A172 (cell line): ENCODE results near the gene SMURF1. TPM values are rescaled to one million over a fixed set of nuclear protein-coding genes. Genes with fewer than 3 reads are reported as not detected.

Experiments used
- DNase-seq: peaks from one replicate; pipeline ENCODE4 v3.0.0-alpha.2; 2015; ENCODE audit warnings: low spot score
- total RNA-seq: library from RNA; depleted of rRNA; stranded (reverse); fragments of >200 nt; shearing (Covaris generic); gene quantifications from 2 replicates; pipeline ENCODE4 v1.2.3, GENCODE V29; 2014

SMURF1 gene
- total RNA-seq, 1 experiment from 2014 or later = 20.0 TPM

- DNase-seq = no peak
These were observed 114.2 kb downstream of the SMURF1 start for GRCh38 chr7:99029466-99030435.

GRCh38 chr7:99028261-99028973 lies 115.5 kb downstream of the SMURF1 start:
- DNase-seq = no peak

GRCh38 chr7:99027841-99028240 lies 116.1 kb downstream of the SMURF1 start:
- no peak for DNase-seq

- no peak for DNase-seq
These were observed 116.7 kb downstream of the SMURF1 start for GRCh38 chr7:99027241-99027640.

GRCh38 chr7:99024066-99024465 lies 119.8 kb downstream of the SMURF1 start:
- DNase-seq = no peak

GRCh38 chr7:99021941-99022560 lies 121.9 kb downstream of the SMURF1 start:
- no peak for DNase-seq

- no peak for DNase-seq
These were observed 123.5 kb downstream of the SMURF1 start for GRCh38 chr7:99020413-99020715.

- DNase-seq = no peak
These were observed 124.1 kb downstream of the SMURF1 start for GRCh38 chr7:99019523-99020412.

GRCh38 chr7:99016196-99016595 lies 127.7 kb downstream of the SMURF1 start:
- DNase-seq = no peak

- no peak for DNase-seq
These were observed 129.6 kb downstream of the SMURF1 start for GRCh38 chr7:99014113-99014985.

- no peak for DNase-seq
These were observed 130.4 kb downstream of the SMURF1 start for GRCh38 chr7:99013266-99014112.

- no peak for DNase-seq
These were observed 131.2 kb downstream of the SMURF1 start for GRCh38 chr7:99012722-99013121.

GRCh38 chr7:99011706-99012404 lies 132.1 kb downstream of the SMURF1 start:
- no peak for DNase-seq

- no peak for DNase-seq
These were observed 132.6 kb downstream of the SMURF1 start for GRCh38 chr7:99011341-99011705.

- DNase-seq = no peak
These were observed 133.6 kb downstream of the SMURF1 start for GRCh38 chr7:99010281-99010680.

- no peak for DNase-seq
These were observed 134.9 kb downstream of the SMURF1 start for GRCh38 chr7:99008921-99009530.

- DNase-seq = no peak
These were observed 135.7 kb downstream of the SMURF1 start for GRCh38 chr7:99008181-99008631.

- no peak for DNase-seq
These were observed 137.0 kb downstream of the SMURF1 start for GRCh38 chr7:99006739-99007424.
